Measurements from ENCODE around the gene LARGE1. TPM values are rescaled to one million over a fixed set of nuclear protein-coding genes. Genes with fewer than 3 reads are reported as not detected.

The LARGE1 gene
- total RNA-seq, 2 donors from 2014 or later = 12.5 to 21.1 TPM

- no peaks in the 10 kb centered on the region for H3K4me1 ChIP-seq
- H3K9me3 ChIP-seq = no peaks in the 10 kb centered on the region
- H3K27ac ChIP-seq = no peak overlapping the region
- ATAC-seq = no peak
- H3K27me3 ChIP-seq = no peaks in the 10 kb centered on the region
- no peak for DNase-seq
- WGBS, 2 donors = 81 to 90% methylated on average over 6 of the region's 6 CpGs
- TF ChIP-seq POLR2A (IDR thresholded peaks at IDR 0.05) (no peak), CTCF (IDR thresholded peaks at IDR 0.05) (no peak)
- H3K36me3 ChIP-seq (replicated peaks in 1 of 2; ENCODE audit: insufficient read depth in 1 of 2, low read depth in 2 of 2) = no peaks in the 10 kb centered on the region
- no peak overlapping the region for H3K4me3 ChIP-seq
- intact Hi-C loops (cut with DNase I) = no loop called here
Measured at GRCh38 chr22:33443683-33444082, 476.6 kb downstream of the LARGE1 start.

DNA sequence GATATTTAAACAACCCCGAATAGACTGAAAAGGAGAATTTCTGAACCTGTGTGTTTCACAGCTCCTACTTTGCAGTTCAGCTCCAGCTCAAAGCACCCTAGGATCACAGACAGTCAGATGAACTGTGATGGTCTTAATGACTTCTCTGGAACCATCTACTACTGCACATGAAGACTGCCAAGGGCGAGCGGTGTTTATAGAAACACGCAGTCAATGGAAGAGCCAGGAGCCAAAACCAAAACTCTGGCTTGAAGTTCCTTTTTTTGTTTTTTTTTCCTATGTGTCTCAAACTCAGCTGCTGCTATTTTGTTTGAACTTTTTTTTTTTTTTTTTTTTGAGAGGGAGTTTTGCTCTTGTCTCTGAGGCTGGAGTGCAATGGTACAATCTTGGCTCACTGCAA lies 479.5 kb downstream of the LARGE1 start:
- WGBS, 2 donors = 68 to 84% methylated on average over 4 of the region's 4 CpGs
- H3K27ac ChIP-seq = no peak overlapping the region
- H3K27me3 ChIP-seq = no peaks in the 10 kb centered on the region
- H3K9me3 ChIP-seq = no peaks in the 10 kb centered on the region
- H3K36me3 ChIP-seq (replicated peaks in 1 of 2; ENCODE audit: insufficient read depth in 1 of 2, low read depth in 2 of 2) = no peaks in the 10 kb centered on the region
- H3K4me3 ChIP-seq = no peak overlapping the region
- no peak for TF ChIP-seq POLR2A (IDR thresholded peaks at IDR 0.05)
- TF ChIP-seq CTCF (IDR thresholded peaks at IDR 0.05) = no peak
- DNase-seq (no peak), ATAC-seq (no peak)
- H3K4me1 ChIP-seq = no peaks in the 10 kb centered on the region
- intact Hi-C loops (cut with DNase I) = no loop called here

DNA sequence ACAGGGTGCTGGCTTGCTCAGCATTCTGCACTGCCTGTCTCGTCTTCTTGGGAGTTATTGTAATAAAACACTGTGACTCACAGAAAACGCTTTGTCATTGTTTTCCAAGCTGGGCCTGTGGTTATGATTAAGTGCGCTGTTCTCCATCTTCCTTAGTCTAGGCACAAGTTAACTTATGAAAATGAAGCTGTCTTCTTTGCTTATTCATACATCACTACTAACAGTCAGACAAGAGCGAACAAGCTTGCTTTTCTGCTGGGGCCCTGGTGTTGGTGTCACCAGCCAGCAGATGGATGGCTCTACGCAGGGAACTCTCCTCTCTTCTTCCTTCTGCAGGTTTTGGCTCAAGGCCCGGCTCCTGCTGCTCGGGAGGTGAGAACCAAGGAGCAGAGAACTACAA lies 482.0 kb downstream of the LARGE1 start:
- no peak overlapping the region for H3K27ac ChIP-seq
- no peaks in the 10 kb centered on the region for H3K27me3 ChIP-seq
- H3K9me3 ChIP-seq = no peaks in the 10 kb centered on the region
- WGBS, 2 donors = 74 to 89% methylated on average over 4 to 7 of the region's 7 CpGs
- intact Hi-C loops (cut with DNase I) = no loop called here
- ATAC-seq (no peak), DNase-seq (no peak)
- H3K4me1 ChIP-seq = no peaks in the 10 kb centered on the region
- H3K4me3 ChIP-seq = no peak overlapping the region
- TF ChIP-seq POLR2A (IDR thresholded peaks at IDR 0.05) (no peak), CTCF (IDR thresholded peaks at IDR 0.05) (no peak)
- no peaks in the 10 kb centered on the region for H3K36me3 ChIP-seq (replicated peaks in 1 of 2; ENCODE audit: insufficient read depth in 1 of 2, low read depth in 2 of 2)

DNA sequence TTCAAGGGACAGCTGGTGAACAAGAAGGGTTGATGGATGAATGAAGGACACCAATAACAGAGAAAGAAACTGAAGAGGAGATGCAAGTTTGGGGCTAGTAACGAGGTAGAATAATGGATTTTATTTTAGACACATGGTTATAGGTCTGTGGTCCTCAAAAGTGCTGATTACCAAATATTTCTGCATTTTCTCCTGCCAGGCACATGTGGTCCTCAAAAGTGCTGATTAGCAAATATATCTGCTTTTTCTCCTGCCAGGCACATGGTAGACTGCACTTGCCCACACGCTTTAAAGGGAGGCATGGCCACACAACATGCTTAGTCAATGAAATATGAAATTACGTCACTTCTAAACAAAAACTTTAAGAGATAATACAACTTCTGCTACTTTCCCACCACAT lies 489.0 kb downstream of the LARGE1 start:
- DNase-seq = no peak
- H3K9me3 ChIP-seq = no peaks in the 10 kb centered on the region
- no peaks in the 10 kb centered on the region for H3K4me1 ChIP-seq
- no peaks in the 10 kb centered on the region for H3K27me3 ChIP-seq
- WGBS, 2 donors = 93 to 97% methylated on average over 3 of the region's 3 CpGs
- intact Hi-C loops (cut with DNase I) = no loop called here
- no peak for ATAC-seq
- no peak overlapping the region for H3K4me3 ChIP-seq
- no peak overlapping the region for H3K27ac ChIP-seq
- H3K36me3 ChIP-seq (replicated peaks in 1 of 2; ENCODE audit: insufficient read depth in 1 of 2, low read depth in 2 of 2) = no peaks in the 10 kb centered on the region
- TF ChIP-seq CTCF (IDR thresholded peaks at IDR 0.05) (no peak), POLR2A (IDR thresholded peaks at IDR 0.05) (no peak)

DNA sequence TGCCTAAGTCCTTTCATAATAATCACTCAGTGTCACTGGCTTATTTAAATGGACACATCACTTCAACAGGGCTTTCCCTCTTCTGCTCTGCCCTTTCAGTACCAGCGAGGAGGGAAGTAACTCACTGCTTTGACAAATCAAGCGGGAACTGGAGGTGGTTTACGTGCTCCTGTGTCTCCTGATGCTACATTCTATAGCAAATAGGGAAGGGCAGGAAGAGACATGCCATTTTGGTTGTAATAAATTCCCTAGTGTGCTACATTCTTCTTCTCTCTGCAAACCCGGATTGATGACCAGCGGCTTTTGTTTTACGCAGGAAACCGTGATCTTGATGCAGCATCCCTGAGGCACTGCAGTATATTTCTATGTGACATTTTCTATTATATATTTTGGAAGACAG lies 491.0 kb downstream of the LARGE1 start:
- ATAC-seq = no peak
- intact Hi-C loops (cut with DNase I) = no loop called here

More for the DNA sequence above, 491.0 kb downstream of the LARGE1 start:
- no peak for DNase-seq
- no peak overlapping the region for H3K4me3 ChIP-seq
- no peaks in the 10 kb centered on the region for H3K36me3 ChIP-seq (replicated peaks in 1 of 2; ENCODE audit: insufficient read depth in 1 of 2, low read depth in 2 of 2)
- 95 to 97% methylated on average over 7 of the region's 7 CpGs for WGBS, 2 donors
- H3K27ac ChIP-seq = no peak overlapping the region
- no peaks in the 10 kb centered on the region for H3K4me1 ChIP-seq
- H3K9me3 ChIP-seq = no peaks in the 10 kb centered on the region
- TF ChIP-seq CTCF (IDR thresholded peaks at IDR 0.05) (no peak), POLR2A (IDR thresholded peaks at IDR 0.05) (no peak)
- H3K27me3 ChIP-seq = no peaks in the 10 kb centered on the region

Data from body of pancreas (tissue), 4 donors.